Breast epithelium (tissue), 3 donors: ENCODE measurements around the gene UST.

ENCODE experiments used
- CTCF ChIP-seq, 3 donors: fragments of 450-650 bp; IDR thresholded peaks; one replicate each; pipeline ENCODE4 v1.5.1; 2016 to 2017; ENCODE audit warnings: antibody characterized with exemption in 3 of 3, mild to moderate bottlenecking in 3 of 3, moderate library complexity in 3 of 3
- POLR2A ChIP-seq: fragments of 450-650 bp; IDR thresholded peaks from one replicate; pipeline ENCODE4 v1.6.1; 2016; ENCODE audit warnings: antibody characterized with exemption, mild to moderate bottlenecking, moderate library complexity
- POLR2AphosphoS5 ChIP-seq, 3 donors: sonication (generic); formaldehyde crosslinking; IDR thresholded peaks; one replicate each; pipeline ENCODE4 v1.6.1; 2017; ENCODE audit warnings: antibody characterized with exemption in 3 of 3

DNA sequence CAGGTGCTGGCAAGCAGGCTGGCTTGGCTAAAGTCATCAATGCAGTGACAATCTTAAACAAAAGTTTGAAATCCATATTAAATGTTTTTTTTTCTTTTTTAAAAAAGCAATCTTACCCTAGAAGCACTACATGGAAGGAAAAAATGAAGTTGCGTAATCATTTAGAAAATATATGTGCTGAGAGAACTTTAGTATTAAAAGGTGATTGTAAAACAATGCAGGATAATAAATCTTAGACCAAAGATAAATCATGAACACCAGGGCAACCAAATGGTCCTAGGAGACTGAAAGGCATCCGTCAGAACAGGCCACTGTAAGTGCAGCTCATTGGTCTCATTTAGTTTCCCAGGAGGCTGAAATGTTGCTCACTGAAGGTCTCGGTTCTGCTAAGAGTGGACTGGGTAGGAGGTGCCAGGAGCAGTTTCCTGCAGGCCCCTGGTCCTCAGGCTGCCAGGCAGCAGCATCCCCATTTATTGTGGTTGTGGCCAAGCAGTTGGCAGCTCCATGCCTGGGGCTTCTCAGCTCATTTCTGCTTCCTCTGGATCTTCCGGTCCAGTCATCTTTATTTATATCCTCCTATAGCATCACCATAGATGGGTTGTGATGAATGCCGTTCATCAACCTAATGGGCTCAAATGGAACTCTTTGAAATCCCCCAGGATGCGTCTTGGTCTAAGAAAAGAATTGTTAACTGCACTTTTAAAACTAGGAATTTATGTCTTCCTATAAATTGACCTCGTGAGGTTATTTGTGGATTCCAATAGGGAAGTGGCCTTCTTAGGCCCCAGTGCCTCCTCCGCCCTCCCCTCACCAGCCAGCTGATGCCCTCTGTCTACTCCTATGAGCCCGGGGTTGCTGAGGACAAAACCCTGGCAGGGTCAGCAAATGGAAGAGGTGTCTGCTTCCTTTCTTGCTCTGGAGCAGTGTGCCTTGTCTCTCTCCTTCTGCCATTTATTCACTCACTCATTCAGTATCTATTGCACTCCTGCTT is 269.0 kb downstream of the UST start:
- TF ChIP-seq CTCF (IDR thresholded peaks at IDR 0.05) (no peak), POLR2AphosphoS5 (IDR thresholded peaks at IDR 0.05) (no peak), POLR2A (no peak)
